ENCODE results near the gene SEC14L2.

DNA sequence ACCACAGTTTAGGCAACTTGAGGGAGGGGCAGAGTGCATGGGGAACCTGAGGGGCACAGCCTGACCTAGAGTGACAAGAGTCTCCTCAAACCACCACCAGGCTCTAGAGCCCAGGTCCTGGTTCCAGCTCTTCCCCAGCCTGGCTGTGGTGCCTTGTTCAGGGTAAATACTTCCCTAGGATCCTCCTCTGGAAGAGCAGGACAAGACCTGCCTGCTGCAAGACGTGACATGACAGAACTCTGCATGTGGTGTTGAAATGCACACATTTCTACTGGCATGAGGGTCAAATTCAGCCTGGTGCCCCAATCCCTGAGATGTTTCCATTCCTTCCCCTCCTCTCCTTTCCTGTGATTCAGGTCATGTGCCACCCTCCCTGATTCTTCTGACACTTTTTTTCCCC, 3.3 kb downstream of the SEC14L2 start:
- TF ChIP-seq, protein P1, sequence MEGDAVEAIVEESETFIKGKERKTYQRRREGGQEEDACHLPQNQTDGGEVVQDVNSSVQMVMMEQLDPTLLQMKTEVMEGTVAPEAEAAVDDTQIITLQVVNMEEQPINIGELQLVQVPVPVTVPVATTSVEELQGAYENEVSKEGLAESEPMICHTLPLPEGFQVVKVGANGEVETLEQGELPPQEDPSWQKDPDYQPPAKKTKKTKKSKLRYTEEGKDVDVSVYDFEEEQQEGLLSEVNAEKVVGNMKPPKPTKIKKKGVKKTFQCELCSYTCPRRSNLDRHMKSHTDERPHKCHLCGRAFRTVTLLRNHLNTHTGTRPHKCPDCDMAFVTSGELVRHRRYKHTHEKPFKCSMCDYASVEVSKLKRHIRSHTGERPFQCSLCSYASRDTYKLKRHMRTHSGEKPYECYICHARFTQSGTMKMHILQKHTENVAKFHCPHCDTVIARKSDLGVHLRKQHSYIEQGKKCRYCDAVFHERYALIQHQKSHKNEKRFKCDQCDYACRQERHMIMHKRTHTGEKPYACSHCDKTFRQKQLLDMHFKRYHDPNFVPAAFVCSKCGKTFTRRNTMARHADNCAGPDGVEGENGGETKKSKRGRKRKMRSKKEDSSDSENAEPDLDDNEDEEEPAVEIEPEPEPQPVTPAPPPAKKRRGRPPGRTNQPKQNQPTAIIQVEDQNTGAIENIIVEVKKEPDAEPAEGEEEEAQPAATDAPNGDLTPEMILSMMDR (IDR thresholded peaks at IDR 0.05; ENCODE audit: insufficient read depth, low read length, poor library complexity, severe bottlenecking): no peak
- no peak for TF ChIP-seq EZH2phosphoT487 (conservative IDR thresholded peaks at IDR 0.05; ENCODE audit: low read length)
